GM19239 (cell line): ENCODE data around the gene UNC5B.
"Not testable (repeated sequence)": the region's sequence is repeated elsewhere in the genome, so short reads cannot be mapped to it uniquely, and the experiment has no call there.

Source experiments
- DNase-seq: peaks from one replicate; pipeline ENCODE4 v3.0.0; 2011; ENCODE audit warnings: low spot score; ENCODE audit not compliant: insufficient read length
- FAIRE-seq: peaks from 2 replicates; lab custom pipeline; 2011; peaks lifted over from hg19 to GRCh38; lab: Jason Lieb, UNC

The UNC5B gene

GRCh38 chr10:71264345-71265200 is 52.2 kb downstream of the UNC5B start:
- DNase-seq = no peak

GRCh38 chr10:71265201-71265575 is 52.8 kb downstream of the UNC5B start:
- FAIRE-seq = no peak
- no peak for DNase-seq

More at GRCh38 chr10:71264345-71265200, 52.2 kb downstream of the UNC5B start:
- no peak for FAIRE-seq

GRCh38 chr10:71265618-71266146 is 53.3 kb downstream of the UNC5B start:
- FAIRE-seq = no peak
- no peak for DNase-seq

GRCh38 chr10:71266147-71266917 is 54.0 kb downstream of the UNC5B start:
- no peak for FAIRE-seq
- DNase-seq = no peak

- no peak for FAIRE-seq
- no peak for DNase-seq
These were observed 54.6 kb downstream of the UNC5B start for GRCh38 chr10:71266918-71267442.

GRCh38 chr10:71267508-71268240 is 55.3 kb downstream of the UNC5B start:
- DNase-seq = no peak
- FAIRE-seq = no peak

- FAIRE-seq (no peak), DNase-seq (no peak)
These were observed 55.9 kb downstream of the UNC5B start for GRCh38 chr10:71268247-71268691.

GRCh38 chr10:71268758-71269157 is 56.4 kb downstream of the UNC5B start:
- DNase-seq (no peak), FAIRE-seq (no peak)

- DNase-seq = no peak
- no peak for FAIRE-seq
These were observed 57.2 kb downstream of the UNC5B start for GRCh38 chr10:71269301-71270288.

GRCh38 chr10:71270301-71271220 is 58.2 kb downstream of the UNC5B start:
- FAIRE-seq = peak; percentile 54
- peak; percentile 59 for DNase-seq

GRCh38 chr10:71271662-71272055 is 59.3 kb downstream of the UNC5B start:
- DNase-seq = no peak
- no peak for FAIRE-seq

GRCh38 chr10:71272056-71272771 is 59.8 kb downstream of the UNC5B start:
- FAIRE-seq (no peak), DNase-seq (no peak)

- not testable (repeated sequence) for FAIRE-seq, DNase-seq
These were observed 60.6 kb downstream of the UNC5B start for GRCh38 chr10:71272974-71273373.

- DNase-seq (no peak), FAIRE-seq (no peak)
These were observed 61.1 kb downstream of the UNC5B start for GRCh38 chr10:71273506-71273905.

GRCh38 chr10:71274901-71275796 is 62.8 kb downstream of the UNC5B start:
- FAIRE-seq (no peak), DNase-seq (no peak)

- FAIRE-seq (no peak), DNase-seq (no peak)
These were observed 64.5 kb downstream of the UNC5B start for GRCh38 chr10:71276873-71277272.
